Lower leg skin (tissue), 4 donors: ENCODE measurements around the gene KRTAP9-6. TPM values are rescaled to one million over a fixed set of nuclear protein-coding genes. Genes with fewer than 3 reads are reported as not detected.
"Not testable (repeated sequence)": the region's sequence is repeated elsewhere in the genome, so short reads cannot be mapped to it uniquely, and the experiment has no call there.

Experiments used
- DNase-seq, 2 donors: peaks; one replicate each; pipeline ENCODE4 v3.0.0-alpha.2; 2019; ENCODE audit warnings: low spot score in 2 of 2
- H3K4me3 ChIP-seq: fragments of 200-600 bp; sonication (generic); 2 replicates; pipeline ENCODE4 v1.5.1; 2017; ENCODE audit warnings: mild to moderate bottlenecking, low read depth; ENCODE audit not compliant: poor library complexity, severe bottlenecking
- POLR2A ChIP-seq, 2 donors: fragments of 450-650 bp; IDR thresholded peaks; one replicate each; pipeline ENCODE4 v1.6.1; 2016 to 2017; ENCODE audit warnings: antibody characterized with exemption in 2 of 2, mild to moderate bottlenecking in 1 of 2, moderate library complexity in 1 of 2
- WGBS, 2 donors: methylation state at CpG; one replicate each; pipeline ENCODE4 v1.1.5; 2018; 5-methylcytosine and 5-hydroxymethylcytosine counted together
- intact Hi-C: fragments of 100-400 bp; cut with DNase I; formaldehyde crosslinking; loops from one replicate; pipeline ENCODE4 v1.15.0; 2023; ENCODE audit warnings: low total_unique reads
- total RNA-seq, 4 donors: library from RNA; depleted of rRNA; stranded (reverse); fragments of >200 nt; gene quantifications; one replicate each; pipeline ENCODE4 v1.1.0, GENCODE V29; 2016
- TF ChIP-seq, protein P1 (sequence below), 3 donors: fragments of 450-650 bp; IDR thresholded peaks; one replicate each; pipeline ENCODE4 v1.5.1; 2016; ENCODE audit warnings: antibody characterized with exemption in 3 of 3, mild to moderate bottlenecking in 3 of 3, moderate library complexity in 2 of 3

The KRTAP9-6 gene
- total RNA-seq: under 1 TPM in 2 of 4 donors, not detected in 2; 0.38 to 0.62 TPM

GRCh38 chr17:41265078-41265477, at the start of gene KRTAP9-6:
KRTAP9-6 (plus strand) TSS chr17:41265378; CDS start chr17:41265378, 0 bp downstream.
- H3K4me3 ChIP-seq: no peak within 1 kb of the TSS
- TF ChIP-seq, protein P1, sequence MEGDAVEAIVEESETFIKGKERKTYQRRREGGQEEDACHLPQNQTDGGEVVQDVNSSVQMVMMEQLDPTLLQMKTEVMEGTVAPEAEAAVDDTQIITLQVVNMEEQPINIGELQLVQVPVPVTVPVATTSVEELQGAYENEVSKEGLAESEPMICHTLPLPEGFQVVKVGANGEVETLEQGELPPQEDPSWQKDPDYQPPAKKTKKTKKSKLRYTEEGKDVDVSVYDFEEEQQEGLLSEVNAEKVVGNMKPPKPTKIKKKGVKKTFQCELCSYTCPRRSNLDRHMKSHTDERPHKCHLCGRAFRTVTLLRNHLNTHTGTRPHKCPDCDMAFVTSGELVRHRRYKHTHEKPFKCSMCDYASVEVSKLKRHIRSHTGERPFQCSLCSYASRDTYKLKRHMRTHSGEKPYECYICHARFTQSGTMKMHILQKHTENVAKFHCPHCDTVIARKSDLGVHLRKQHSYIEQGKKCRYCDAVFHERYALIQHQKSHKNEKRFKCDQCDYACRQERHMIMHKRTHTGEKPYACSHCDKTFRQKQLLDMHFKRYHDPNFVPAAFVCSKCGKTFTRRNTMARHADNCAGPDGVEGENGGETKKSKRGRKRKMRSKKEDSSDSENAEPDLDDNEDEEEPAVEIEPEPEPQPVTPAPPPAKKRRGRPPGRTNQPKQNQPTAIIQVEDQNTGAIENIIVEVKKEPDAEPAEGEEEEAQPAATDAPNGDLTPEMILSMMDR (IDR thresholded peaks at IDR 0.05): no peak
- TF ChIP-seq POLR2A (IDR thresholded peaks at IDR 0.05): no peak
- 62 to 66% methylated on average over 2 of the region's 2 CpGs for WGBS, 2 donors
- no peak for DNase-seq
- intact Hi-C loops: no loop called here

DNA sequence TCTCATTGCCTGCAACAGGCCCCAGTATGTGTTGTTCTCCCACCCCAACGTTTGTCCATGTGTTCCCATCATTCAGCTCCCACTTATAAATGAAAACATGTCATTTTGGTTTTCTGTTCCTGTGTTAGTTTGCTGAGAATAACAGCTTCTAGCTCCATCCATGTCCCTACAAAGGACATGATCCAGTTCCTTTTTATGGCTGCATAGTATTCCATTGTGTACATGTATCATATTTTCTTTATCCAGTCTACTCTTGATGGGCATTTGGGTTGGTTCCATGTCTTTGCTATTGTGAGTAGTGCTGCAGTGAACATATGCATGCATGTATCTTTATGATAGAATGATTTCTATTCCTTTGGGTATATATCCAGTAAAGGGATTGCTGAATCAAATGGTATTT, 49.5 kb upstream of the KRTAP9-6 start:
- H3K4me3 ChIP-seq: no peak overlapping the region
- DNase-seq: no peak
- TF ChIP-seq, protein P1 (IDR thresholded peaks at IDR 0.05): no peak
- TF ChIP-seq POLR2A (IDR thresholded peaks at IDR 0.05): no peak
- intact Hi-C loops: no loop called here
- 69 to 84% methylated on average over 1 of the region's 1 CpG for WGBS, 2 donors

- WGBS, 2 donors: 48 to 50% methylated on average over 2 of the region's 2 CpGs
- intact Hi-C loops: no loop called here
- no peak for TF ChIP-seq POLR2A (IDR thresholded peaks at IDR 0.05)
- TF ChIP-seq, protein P1 (IDR thresholded peaks at IDR 0.05): no peak
- H3K4me3 ChIP-seq: no peak overlapping the region
- no peak for DNase-seq
Observed at GRCh38 chr17:41223821-41224220, 41.4 kb upstream of the KRTAP9-6 start.

DNA sequence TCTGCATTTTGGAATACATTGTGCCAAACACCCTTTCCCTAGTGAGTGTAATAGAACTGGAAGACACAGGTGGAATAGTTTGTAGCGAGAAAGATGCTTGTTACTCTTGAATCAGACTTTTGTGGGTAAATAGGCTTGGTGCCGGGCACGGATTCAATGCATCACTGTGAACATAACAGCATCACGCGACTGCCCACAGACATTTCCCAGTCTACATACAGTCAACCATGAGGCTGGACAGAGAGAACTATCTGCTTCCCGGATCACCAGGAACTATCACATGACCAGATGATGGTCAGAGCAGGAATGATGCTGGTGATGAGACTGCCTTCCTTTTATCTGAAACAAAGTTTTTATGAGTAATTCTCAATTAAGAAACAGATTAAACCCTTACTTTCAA, 39.1 kb upstream of the KRTAP9-6 start:
- 91 to 93% methylated on average over 6 of the region's 6 CpGs for WGBS, 2 donors
- intact Hi-C loops: no loop called here
- TF ChIP-seq, protein P1 (IDR thresholded peaks at IDR 0.05): no peak
- DNase-seq: no peak
- no peak overlapping the region for H3K4me3 ChIP-seq

DNA sequence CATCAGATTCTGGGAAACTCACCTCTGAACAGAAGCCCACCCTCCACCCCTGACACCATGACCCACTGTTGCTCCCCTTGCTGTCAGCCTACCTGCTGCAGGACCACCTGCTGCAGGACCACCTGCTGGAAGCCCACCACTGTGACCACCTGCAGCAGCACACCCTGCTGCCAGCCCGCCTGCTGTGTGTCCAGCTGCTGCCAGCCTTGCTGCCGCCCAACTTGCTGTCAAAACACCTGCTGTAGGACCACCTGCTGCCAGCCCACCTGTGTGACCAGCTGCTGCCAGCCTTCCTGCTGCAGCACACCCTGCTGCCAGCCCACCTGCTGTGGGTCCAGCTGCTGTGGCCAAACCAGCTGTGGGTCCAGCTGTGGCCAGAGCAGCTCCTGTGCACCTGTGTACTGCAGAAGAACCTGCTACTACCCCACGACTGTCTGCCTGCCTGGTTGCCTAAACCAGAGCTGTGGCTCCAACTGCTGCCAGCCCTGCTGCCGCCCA, 38.5 kb upstream of the KRTAP9-6 start, which contains the start of gene KRTAP9-2:
KRTAP9-2 (plus strand) TSS at position 51 of the 498 bp plus-strand sequence; CDS start at position 58, 7 bp downstream.
- DNase-seq, H3K4me3 ChIP-seq, intact Hi-C loops: not testable (repeated sequence)
- 50 to 64% methylated on average over 1 to 2 of the region's 4 CpGs for WGBS, 2 donors

- intact Hi-C loops: loop anchor here (10.0 kb wide), 1 partner anchor 465 kb away; no protein-coding TSS in a partner anchor
- no peak overlapping the region for H3K4me3 ChIP-seq
- TF ChIP-seq, protein P1 (IDR thresholded peaks at IDR 0.05): no peak
- no peak for TF ChIP-seq POLR2A (IDR thresholded peaks at IDR 0.05)
- no peak for DNase-seq
Observed at GRCh38 chr17:41230094-41230493, 35.1 kb upstream of the KRTAP9-6 start.
